DMS53 treated with DMSO at 0.1 percent for 48 hours (cell line): ENCODE data around the gene RTN4R.

Source experiments
- DNase-seq: peaks from one replicate; lab custom pipeline; 2025; ENCODE audit not compliant: unreplicated experiment; lab: John Stamatoyannopoulos, UW

RTN4R gene

GRCh38 chr22:20204806-20205205 is 63.3 kb downstream of the RTN4R start:
- no peak for DNase-seq

GRCh38 chr22:20204311-20204710 is 63.8 kb downstream of the RTN4R start:
- no peak for DNase-seq

GRCh38 chr22:20203552-20204201 is 64.4 kb downstream of the RTN4R start:
- DNase-seq, result no peak

GRCh38 chr22:20203142-20203551 is 65.0 kb downstream of the RTN4R start:
- no peak for DNase-seq

- DNase-seq, result no peak
Observed at GRCh38 chr22:20201837-20202392, 66.2 kb downstream of the RTN4R start.

- DNase-seq, result no peak
Observed at GRCh38 chr22:20199906-20200305, 68.2 kb downstream of the RTN4R start.

- no peak for DNase-seq
Observed at GRCh38 chr22:20199413-20199842, 68.7 kb downstream of the RTN4R start.

GRCh38 chr22:20198557-20199319 is 69.4 kb downstream of the RTN4R start:
- no peak for DNase-seq

- DNase-seq, result no peak
Observed at GRCh38 chr22:20197407-20198030, 70.6 kb downstream of the RTN4R start.

GRCh38 chr22:20196094-20196842 is 71.8 kb downstream of the RTN4R start:
- DNase-seq, result no peak

- DNase-seq, result no peak
Observed at GRCh38 chr22:20194681-20195593, 73.2 kb downstream of the RTN4R start.

GRCh38 chr22:20193761-20194494 is 74.2 kb downstream of the RTN4R start:
- DNase-seq, result no peak

GRCh38 chr22:20192972-20193760 is 75.0 kb downstream of the RTN4R start:
- DNase-seq, result no peak

GRCh38 chr22:20192293-20192971 is 75.7 kb downstream of the RTN4R start:
- no peak for DNase-seq

- DNase-seq, result no peak
Observed at GRCh38 chr22:20191803-20192202, 76.3 kb downstream of the RTN4R start.
